ENCODE results near the gene HNRNPU. TPM values are rescaled to one million over a fixed set of nuclear protein-coding genes. Genes with fewer than 3 reads are reported as not detected.
"Not testable (repeated sequence)": the region's sequence is repeated elsewhere in the genome, so short reads cannot be mapped to it uniquely, and the experiment has no call there.

The HNRNPU gene
- polyA plus RNA-seq, 1 of the 3 experiments (the other 2 are of a cell fraction) = 164 TPM

GRCh38 chr1:244834543-244835275 is 29.6 kb downstream of the HNRNPU start (continued):
- TF ChIP-seq IRF3 (IDR thresholded peaks at IDR 0.05; ENCODE audit: low read depth, low read length) = no peak
- TF ChIP-seq MAX (IDR thresholded peaks at IDR 0.05; ENCODE audit: low read depth) = peak; percentile 96
- peak; percentile 25; the same call in 1 of the 2 replicates for TF ChIP-seq NRF1 (IDR thresholded peaks at IDR 0.05; ENCODE audit: low read depth, low read length)
- TF ChIP-seq GATA2 (CRISPR knock-in tag; IDR thresholded peaks at IDR 0.05) = no peak

DNA sequence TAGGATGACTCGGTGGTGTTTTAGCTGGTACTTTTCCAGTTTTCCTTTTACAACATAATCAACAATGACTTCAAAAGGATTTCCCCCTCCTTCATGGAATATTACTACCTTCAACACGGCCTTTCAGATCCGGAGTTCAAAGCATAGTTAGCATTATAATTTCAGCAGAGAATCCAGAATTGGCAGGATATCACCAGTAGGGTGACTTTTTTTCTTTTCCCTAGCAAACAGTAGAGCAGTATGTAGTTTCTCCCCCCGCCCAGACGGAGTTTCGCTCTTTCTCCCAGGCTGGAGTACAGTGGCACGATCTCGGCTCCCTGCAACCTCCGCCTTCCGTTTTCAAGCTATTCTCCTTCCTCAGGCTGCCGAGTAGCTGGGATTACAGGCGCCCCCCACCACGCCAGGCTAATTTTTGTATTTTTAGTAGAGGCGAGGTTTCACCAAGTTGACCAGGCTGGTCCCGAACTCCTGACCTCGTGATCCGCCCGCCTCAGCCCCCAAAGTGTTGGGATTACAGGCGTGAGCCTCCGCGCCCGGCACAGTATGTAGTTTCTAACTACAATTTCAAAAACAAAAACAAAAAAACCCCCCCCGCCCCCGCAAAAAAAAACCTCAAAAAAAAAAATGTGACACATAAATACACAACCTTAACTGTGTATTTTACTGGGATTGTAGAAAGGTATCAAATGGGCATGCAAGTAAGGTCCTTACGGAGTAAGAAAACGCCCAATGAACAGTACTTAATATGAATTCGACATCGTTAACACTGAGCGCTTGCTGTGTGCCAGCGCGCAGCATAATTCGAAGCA is 30.4 kb downstream of the HNRNPU start:
- Histone ChIP-seq H3K9ac (peak overlapping the region; percentile 88), H3K4me1 (ENCODE audit: control insufficient read depth in 1 of 2, insufficient read depth in 2 of 2, low read depth in 1 of 2, low read length in 1 of 2) (peaks cover 13 to 15% of the 10 kb centered on the region in 2 experiments; a peak in 3 of 4 replicates), H3K4me2 (peak overlapping the region; percentile 81), H4K20me1 (ENCODE audit: insufficient read depth) (peaks cover 1% of the 10 kb centered on the region; the same call in 1 of the 2 replicates), H3K79me2 (ENCODE audit: insufficient read depth) (peaks cover 33% of the 10 kb centered on the region), H3K27ac (ENCODE audit: low read depth in 2 of 2, low read length in 1 of 2) (peak overlapping the region; percentile 97 to 99), H3K27me3 (ENCODE audit: insufficient read depth) (no peaks in the 10 kb centered on the region), H3K4me3 (ENCODE audit: low read depth in 2 of 2, low read length in 1 of 2) (peak overlapping the region; percentile 71 to 83), H2AFZ (ENCODE audit: low read depth) (peak overlapping the region; percentile 76), H3K9me3 (no peaks in the 10 kb centered on the region), H3K36me3 (replicated peaks in 1 of 2; ENCODE audit: control insufficient read depth in 1 of 2, insufficient read depth in 2 of 2, low read length in 1 of 2) (peaks cover 10 to 16% of the 10 kb centered on the region in 2 experiments), H3K9me2 (no peaks in the 10 kb centered on the region), H3F3A (replicated peaks; ENCODE audit: insufficient read depth) (peaks cover 41% of the 10 kb centered on the region)
- ChIA-PET POLR2A (interaction anchor here (0.6 to 3.7 kb wide), 6 partner anchors 28 to 1183 kb away, joined by 3 to 33 read pairs (median 12); partner anchors contain the start of gene HNRNPU), CTCF (interaction anchor here (0.7 to 3.3 kb wide), 12 partner anchors 16 to 339 kb away, joined by 3 to 14 read pairs (median 4); partner anchors contain the start of genes DESI2 and HNRNPU)
- peak; percentile 65; the same call in 1 of the 2 replicates for TF ChIP-seq TAF1 (IDR thresholded peaks at IDR 0.05; ENCODE audit: borderline replicate concordance, low read depth, low read length)
- TF ChIP-seq CTCF (IDR thresholded peaks at IDR 0.05) = peak; percentile 45
- peak; percentile 10; the same call in 1 of the 2 replicates for TF ChIP-seq SMC3 (IDR thresholded peaks at IDR 0.05; ENCODE audit: low read depth, low read length)
- TF ChIP-seq JUND (IDR thresholded peaks at IDR 0.05) = no peak
- TF ChIP-seq MXI1 (IDR thresholded peaks at IDR 0.05; ENCODE audit: low read depth, low read length) = 0 out of 2 replicates have a peak, but pooled peaks have one; percentile 8
- no peak; the same call in 1 of the 2 replicates for TF ChIP-seq SIN3A (IDR thresholded peaks at IDR 0.05; ENCODE audit: borderline replicate concordance, low read depth, low read length)
- 2% methylated on average over 32 of the region's 32 CpGs for WGBS (ENCODE audit: low lambda C conversion rate)
- DNase-seq = peak; percentile 70

- H3K36me3 ChIP-seq (replicated peaks in 1 of 2; ENCODE audit: control insufficient read depth in 1 of 2, insufficient read depth in 2 of 2, low read length in 1 of 2); DNase-seq; H3K9me3 ChIP-seq; POLR2A ChIA-PET; H4K20me1 ChIP-seq (ENCODE audit: insufficient read depth); H3K27me3 ChIP-seq (ENCODE audit: insufficient read depth); H3K9me2 ChIP-seq: not testable (repeated sequence)
- Histone ChIP-seq H3K4me3 (ENCODE audit: low read depth in 2 of 2, low read length in 1 of 2) (peak overlapping the region; percentile 71 to 83; a peak in 2 of 4 replicates), H3K9ac (peak overlapping the region; percentile 88), H3F3A (replicated peaks; ENCODE audit: insufficient read depth) (peaks cover 39% of the 10 kb centered on the region), H3K27ac (ENCODE audit: low read depth in 2 of 2, low read length in 1 of 2) (peak overlapping the region; percentile 97 to 99; a peak in 3 of 4 replicates), H2AFZ (ENCODE audit: low read depth) (peak overlapping the region; percentile 76), H3K4me1 (ENCODE audit: control insufficient read depth in 1 of 2, insufficient read depth in 2 of 2, low read depth in 1 of 2, low read length in 1 of 2) (peaks cover 13 to 15% of the 10 kb centered on the region in 2 experiments; a peak in 3 of 4 replicates), H3K79me2 (ENCODE audit: insufficient read depth) (peaks cover 26% of the 10 kb centered on the region), H3K4me2 (peak overlapping the region; percentile 81)
- CTCF ChIA-PET = interaction anchor here (0.7 to 2.7 kb wide), 5 partner anchors 30 to 210 kb away, joined by 3 to 11 read pairs (median 4); partner anchors contain the start of genes DESI2 and HNRNPU
- WGBS (ENCODE audit: low lambda C conversion rate) = 77% methylated on average over 8 of the region's 8 CpGs
Measured at GRCh38 chr1:244833260-244833659, 31.1 kb downstream of the HNRNPU start.

Measured in SK-N-SH (cell line).